AG04449 (cell line): Measurements from ENCODE around the gene COL4A4.

Experiments used
- CTCF ChIA-PET: fragments of 350-600 bp; formaldehyde crosslinking; extraction: SDS; loops from one replicate; lab custom pipeline; 2021; ENCODE audit warnings: antibody characterized with exemption; lab: Yijun Ruan, JAX
- POLR2A ChIA-PET: fragments of 400-600, 350-600 bp; formaldehyde crosslinking; extraction: SDS; loops from one replicate; lab custom pipeline; 2020; ENCODE audit warnings: antibody characterized with exemption, inconsistent platforms; lab: Yijun Ruan, JAX
- DNase-seq: peaks from one replicate; pipeline ENCODE4 v3.0.0-alpha.2; 2010; ENCODE audit warnings: low read depth, low spot score
- H3K4me3 ChIP-seq: 2 replicates; pipeline ENCODE4 v1.5.1; 2011; ENCODE audit warnings: low read depth, mild to moderate bottlenecking, control low read depth, low read length
- CTCF ChIP-seq: IDR thresholded peaks from one replicate; pipeline ENCODE4 v1.5.1; 2011; ENCODE audit warnings: mild to moderate bottlenecking, moderate library complexity, low read length, control low read depth, inconsistent platforms; ENCODE audit not compliant: insufficient read depth; ENCODE audit errors: missing control alignments

The COL4A4 gene

GRCh38 chr2:227010433-227010832 is 153.6 kb downstream of the COL4A4 start:
- CTCF ChIA-PET, result no interaction called here
- H3K4me3 ChIP-seq, result no peak overlapping the region
- DNase-seq, result no peak
- POLR2A ChIA-PET, result no interaction called here
- TF ChIP-seq CTCF, result no peak

GRCh38 chr2:227007940-227008339 is 156.1 kb downstream of the COL4A4 start:
- POLR2A ChIA-PET, result no interaction called here
- no peak overlapping the region for H3K4me3 ChIP-seq
- no peak for DNase-seq
- CTCF ChIA-PET, result interaction anchor here (0.7 kb wide), 1 partner anchor 22 kb away, joined by 3 read pairs; no protein-coding TSS in a partner anchor
- TF ChIP-seq CTCF, result no peak

- TF ChIP-seq CTCF, result no peak
- no peak overlapping the region for H3K4me3 ChIP-seq
- no peak for DNase-seq
- ChIA-PET POLR2A (no interaction called here), CTCF (interaction anchor here (0.7 kb wide), 1 partner anchor 22 kb away, joined by 3 read pairs; no protein-coding TSS in a partner anchor)
Observed at GRCh38 chr2:227007148-227007547, 156.9 kb downstream of the COL4A4 start.

- no peak for DNase-seq
- H3K4me3 ChIP-seq, result no peak overlapping the region
- TF ChIP-seq CTCF, result no peak
- ChIA-PET POLR2A (no interaction called here), CTCF (no interaction called here)
Observed at GRCh38 chr2:227006189-227006897, 157.7 kb downstream of the COL4A4 start.

GRCh38 chr2:227004482-227004881 is 159.5 kb downstream of the COL4A4 start:
- H3K4me3 ChIP-seq, result no peak overlapping the region
- ChIA-PET POLR2A (no interaction called here), CTCF (no interaction called here)
- TF ChIP-seq CTCF, result no peak
- DNase-seq, result no peak

GRCh38 chr2:227000123-227000522 is 163.9 kb downstream of the COL4A4 start:
- ChIA-PET POLR2A (no interaction called here), CTCF (interaction anchor here (1.3 kb wide), 1 partner anchor 15 kb away, joined by 3 read pairs; no protein-coding TSS in a partner anchor)
- TF ChIP-seq CTCF, result no peak
- no peak for DNase-seq
- H3K4me3 ChIP-seq, result no peak overlapping the region
